ENCODE data around the gene STRBP.

Gene STRBP

DNA sequence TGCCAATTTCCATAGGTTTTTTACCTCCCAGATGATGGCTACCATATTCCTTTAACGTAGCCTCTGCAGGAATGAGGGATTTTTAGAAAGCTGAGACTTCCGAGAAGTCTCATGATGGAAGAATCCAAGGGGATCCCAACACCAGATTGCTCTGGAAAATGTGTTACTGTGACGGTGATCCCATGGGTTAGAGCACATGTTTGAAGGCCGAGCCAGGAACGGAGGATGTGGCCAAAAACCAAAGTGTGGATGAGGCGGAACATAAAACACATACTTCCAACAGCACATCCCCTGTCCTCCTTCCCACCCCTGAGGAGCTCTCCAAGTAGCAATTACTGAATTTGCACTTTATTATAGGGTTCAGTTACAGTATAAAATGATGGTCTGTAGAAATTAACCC, 152.3 kb downstream of the STRBP start:
- Histone ChIP-seq H3K4me3 (replicated peaks; ENCODE audit: insufficient read depth, low read length) (no peak overlapping the region), H3K27me3 (ENCODE audit: insufficient read depth, poor library complexity, severe bottlenecking) (no peaks in the 10 kb centered on the region), H3K27ac (replicated peaks) (no peak overlapping the region)
- TF ChIP-seq, protein P1, sequence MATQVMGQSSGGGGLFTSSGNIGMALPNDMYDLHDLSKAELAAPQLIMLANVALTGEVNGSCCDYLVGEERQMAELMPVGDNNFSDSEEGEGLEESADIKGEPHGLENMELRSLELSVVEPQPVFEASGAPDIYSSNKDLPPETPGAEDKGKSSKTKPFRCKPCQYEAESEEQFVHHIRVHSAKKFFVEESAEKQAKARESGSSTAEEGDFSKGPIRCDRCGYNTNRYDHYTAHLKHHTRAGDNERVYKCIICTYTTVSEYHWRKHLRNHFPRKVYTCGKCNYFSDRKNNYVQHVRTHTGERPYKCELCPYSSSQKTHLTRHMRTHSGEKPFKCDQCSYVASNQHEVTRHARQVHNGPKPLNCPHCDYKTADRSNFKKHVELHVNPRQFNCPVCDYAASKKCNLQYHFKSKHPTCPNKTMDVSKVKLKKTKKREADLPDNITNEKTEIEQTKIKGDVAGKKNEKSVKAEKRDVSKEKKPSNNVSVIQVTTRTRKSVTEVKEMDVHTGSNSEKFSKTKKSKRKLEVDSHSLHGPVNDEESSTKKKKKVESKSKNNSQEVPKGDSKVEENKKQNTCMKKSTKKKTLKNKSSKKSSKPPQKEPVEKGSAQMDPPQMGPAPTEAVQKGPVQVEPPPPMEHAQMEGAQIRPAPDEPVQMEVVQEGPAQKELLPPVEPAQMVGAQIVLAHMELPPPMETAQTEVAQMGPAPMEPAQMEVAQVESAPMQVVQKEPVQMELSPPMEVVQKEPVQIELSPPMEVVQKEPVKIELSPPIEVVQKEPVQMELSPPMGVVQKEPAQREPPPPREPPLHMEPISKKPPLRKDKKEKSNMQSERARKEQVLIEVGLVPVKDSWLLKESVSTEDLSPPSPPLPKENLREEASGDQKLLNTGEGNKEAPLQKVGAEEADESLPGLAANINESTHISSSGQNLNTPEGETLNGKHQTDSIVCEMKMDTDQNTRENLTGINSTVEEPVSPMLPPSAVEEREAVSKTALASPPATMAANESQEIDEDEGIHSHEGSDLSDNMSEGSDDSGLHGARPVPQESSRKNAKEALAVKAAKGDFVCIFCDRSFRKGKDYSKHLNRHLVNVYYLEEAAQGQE (IDR thresholded peaks at IDR 0.05; ENCODE audit: insufficient replicate concordance, low read depth), result no peak
- TF ChIP-seq POLR2AphosphoS5 (IDR thresholded peaks at IDR 0.05; ENCODE audit: low read depth) (no peak), GABPA (IDR thresholded peaks at IDR 0.05; ENCODE audit: low read depth) (no peak)
- TF ChIP-seq, protein P2, sequence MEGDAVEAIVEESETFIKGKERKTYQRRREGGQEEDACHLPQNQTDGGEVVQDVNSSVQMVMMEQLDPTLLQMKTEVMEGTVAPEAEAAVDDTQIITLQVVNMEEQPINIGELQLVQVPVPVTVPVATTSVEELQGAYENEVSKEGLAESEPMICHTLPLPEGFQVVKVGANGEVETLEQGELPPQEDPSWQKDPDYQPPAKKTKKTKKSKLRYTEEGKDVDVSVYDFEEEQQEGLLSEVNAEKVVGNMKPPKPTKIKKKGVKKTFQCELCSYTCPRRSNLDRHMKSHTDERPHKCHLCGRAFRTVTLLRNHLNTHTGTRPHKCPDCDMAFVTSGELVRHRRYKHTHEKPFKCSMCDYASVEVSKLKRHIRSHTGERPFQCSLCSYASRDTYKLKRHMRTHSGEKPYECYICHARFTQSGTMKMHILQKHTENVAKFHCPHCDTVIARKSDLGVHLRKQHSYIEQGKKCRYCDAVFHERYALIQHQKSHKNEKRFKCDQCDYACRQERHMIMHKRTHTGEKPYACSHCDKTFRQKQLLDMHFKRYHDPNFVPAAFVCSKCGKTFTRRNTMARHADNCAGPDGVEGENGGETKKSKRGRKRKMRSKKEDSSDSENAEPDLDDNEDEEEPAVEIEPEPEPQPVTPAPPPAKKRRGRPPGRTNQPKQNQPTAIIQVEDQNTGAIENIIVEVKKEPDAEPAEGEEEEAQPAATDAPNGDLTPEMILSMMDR (IDR thresholded peaks at IDR 0.05; ENCODE audit: insufficient read depth, low read length), result no peak
- DNase-seq (ENCODE audit: low read depth in 1 of 2, low spot score in 1 of 2), result no peak

DNA sequence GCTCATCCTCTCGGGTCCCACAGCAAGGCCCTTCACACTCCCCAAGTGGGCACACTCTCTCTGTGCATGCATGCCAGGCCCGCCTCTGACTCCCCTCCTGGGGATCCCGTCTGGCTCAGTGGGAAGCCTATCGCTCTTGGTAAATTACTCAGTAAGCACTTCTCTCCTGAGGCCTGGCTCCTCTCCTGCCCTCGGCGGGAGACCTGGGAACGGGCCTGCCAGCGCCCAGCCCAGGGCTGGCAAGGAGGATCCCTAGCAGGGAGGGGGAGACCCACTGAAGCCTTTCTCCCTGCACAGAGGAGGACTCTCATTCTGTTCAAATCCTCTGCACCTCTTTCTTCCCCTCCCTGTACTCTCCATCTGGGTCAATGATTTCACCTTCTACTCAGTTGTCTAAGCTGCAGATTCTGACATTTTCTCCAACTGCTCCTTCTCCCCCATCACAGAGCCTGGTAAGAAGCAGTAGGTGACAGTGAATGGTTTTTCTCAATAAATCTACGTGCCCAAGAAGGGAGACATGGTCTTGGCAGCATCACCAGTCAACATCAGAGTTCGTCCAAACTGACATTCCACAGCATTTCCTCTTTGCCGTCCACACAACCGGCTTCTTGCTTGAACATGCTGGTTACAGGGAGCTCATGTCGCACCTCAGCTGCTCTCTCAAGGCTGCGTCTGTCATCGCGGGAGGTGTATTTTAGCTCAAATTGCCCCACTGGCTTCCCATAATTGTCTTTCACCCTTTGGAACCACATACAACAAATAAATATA, 153.1 kb downstream of the STRBP start:
- Histone ChIP-seq H3K27me3 (ENCODE audit: insufficient read depth, poor library complexity, severe bottlenecking) (no peaks in the 10 kb centered on the region), H3K27ac (replicated peaks) (no peak overlapping the region), H3K4me3 (replicated peaks; ENCODE audit: insufficient read depth, low read length) (no peak overlapping the region)
- DNase-seq (ENCODE audit: low read depth in 1 of 2, low spot score in 1 of 2), result no peak
- TF ChIP-seq, protein P1 (IDR thresholded peaks at IDR 0.05; ENCODE audit: insufficient replicate concordance, low read depth), result no peak
- TF ChIP-seq, protein P2 (IDR thresholded peaks at IDR 0.05; ENCODE audit: insufficient read depth, low read length), result no peak
- TF ChIP-seq GABPA (IDR thresholded peaks at IDR 0.05; ENCODE audit: low read depth), result no peak

DNA sequence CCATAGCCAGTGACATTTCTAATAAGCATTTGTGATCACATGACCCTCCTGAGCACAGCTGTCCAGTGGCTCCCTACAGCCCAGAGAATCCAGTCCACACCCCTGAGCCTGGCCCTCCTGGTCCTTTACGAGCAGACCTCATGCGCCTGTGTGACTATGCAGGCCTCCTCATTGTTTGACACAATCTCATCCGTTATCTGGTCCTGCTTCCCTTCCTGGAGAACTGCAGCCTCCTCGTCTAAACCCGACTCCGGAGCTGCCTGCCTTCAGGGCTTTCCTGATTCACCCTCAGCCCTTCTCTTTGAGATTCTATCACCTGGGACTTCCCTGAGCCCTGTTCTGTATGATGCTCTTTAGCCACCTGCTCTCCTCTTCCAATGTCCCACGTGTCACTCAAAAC, 155.2 kb downstream of the STRBP start:
- no peak for DNase-seq (ENCODE audit: low read depth in 1 of 2, low spot score in 1 of 2)
- no peak overlapping the region for H3K27ac ChIP-seq (replicated peaks)
- TF ChIP-seq SPI1 (IDR thresholded peaks at IDR 0.05; ENCODE audit: borderline replicate concordance, low read depth), result no peak
- TF ChIP-seq GABPA (IDR thresholded peaks at IDR 0.05; ENCODE audit: low read depth), result no peak
- TF ChIP-seq, protein P1 (IDR thresholded peaks at IDR 0.05; ENCODE audit: insufficient replicate concordance, low read depth), result no peak
- TF ChIP-seq, protein P2 (IDR thresholded peaks at IDR 0.05; ENCODE audit: insufficient read depth, low read length), result no peak
- TF ChIP-seq POLR2AphosphoS5 (IDR thresholded peaks at IDR 0.05; ENCODE audit: low read depth), result no peak
- no peak overlapping the region for H3K4me3 ChIP-seq (replicated peaks; ENCODE audit: insufficient read depth, low read length)
- H3K27me3 ChIP-seq (ENCODE audit: insufficient read depth, poor library complexity, severe bottlenecking), result no peaks in the 10 kb centered on the region

All from HL-60 (cell line).